Lung (tissue), 12 donors: ENCODE data around the gene SOBP. TPM values are rescaled to one million over a fixed set of nuclear protein-coding genes. Genes with fewer than 3 reads are reported as not detected.

Experiments used
- ATAC-seq: fragments of 200-7000 bp; cut with Tn5 transposase; one replicate; pipeline ENCODE4 v1.9.1; 2020; ENCODE audit warnings: moderate number of reproducible peaks; ENCODE audit not compliant: insufficient read depth, low FRiP score
- DNase-seq, 3 donors: peaks; one replicate each; pipeline ENCODE4 v3.0.0-alpha.2; 2013 to 2017
- H3K27ac ChIP-seq, 2 donors: one replicate each; pipeline ENCODE4 v1.5.1; 2013; ENCODE audit warnings: mild to moderate bottlenecking in 2 of 2, moderate library complexity in 2 of 2, control low read depth in 1 of 2, inconsistent platforms in 1 of 2, low read depth in 1 of 2, low read length in 1 of 2
- H3K27me3 ChIP-seq, 3 donors: one replicate each; pipeline ENCODE4 v1.5.1; 2013; ENCODE audit warnings: low read length in 2 of 3; ENCODE audit not compliant: control insufficient read depth in 3 of 3, insufficient read depth in 3 of 3
- H3K36me3 ChIP-seq, 4 donors: one replicate each; pipeline ENCODE4 v1.5.1; 2013; ENCODE audit warnings: low read length in 4 of 4, mild to moderate bottlenecking in 1 of 4, moderate library complexity in 1 of 4; ENCODE audit not compliant: control insufficient read depth in 4 of 4, insufficient read depth in 4 of 4
- H3K4me1 ChIP-seq, 5 donors: one replicate each; pipeline ENCODE4 v1.5.1; 2013; ENCODE audit warnings: low read length in 5 of 5, mild to moderate bottlenecking in 2 of 5, moderate library complexity in 1 of 5; ENCODE audit not compliant: control insufficient read depth in 5 of 5, insufficient read depth in 5 of 5
- H3K4me3 ChIP-seq: one replicate; pipeline ENCODE4 v1.5.1; 2013; ENCODE audit warnings: mild to moderate bottlenecking, control low read depth, moderate library complexity
- H3K9ac ChIP-seq, 2 donors: one replicate each; pipeline ENCODE4 v1.5.1; 2013; ENCODE audit warnings: low read length in 2 of 2, control low read depth in 1 of 2; ENCODE audit not compliant: insufficient read depth in 1 of 2
- H3K9me3 ChIP-seq, 4 donors: one replicate each; pipeline ENCODE4 v1.5.1; 2013; ENCODE audit warnings: low read length in 3 of 4, mild to moderate bottlenecking in 1 of 4, moderate library complexity in 1 of 4; ENCODE audit not compliant: control insufficient read depth in 4 of 4, insufficient read depth in 3 of 4
- WGBS, 2 donors: extraction: QIAGEN DNeasy Blood & Tissue Kit; methylation state at CpG; one replicate each; pipeline ENCODE4 v1.1.7; 2013; 5-methylcytosine and 5-hydroxymethylcytosine counted together
- polyA plus RNA-seq, 2 donors: library from polyadenylated mRNA; stranded (reverse); fragments of 200-250 nt; gene quantifications; one replicate each; pipeline ENCODE4 v1.2.1, GENCODE V29; 2013
- total RNA-seq, 2 donors: library from RNA; depleted of rRNA in 1 of 2; stranded (reverse); fragments of >200 nt in 1 of 2; gene quantifications; one replicate each; pipeline ENCODE4 v1.2.1, GENCODE V29; 2014 to 2021
- TF ChIP-seq, protein P1 (sequence below): IDR thresholded peaks from 2 replicates; pipeline ENCODE4 v1.5.1; 2012; ENCODE audit warnings: mild to moderate bottlenecking; ENCODE audit errors: control extremely low read depth, extremely low read depth
- donor health status: control.
- donor health status: control.
- donor health status: Bipolar disorder and iron deficiency.
- donor health status: healthy.
- donor health status: DM: yes; HTN: yes; CAD: no.

Gene SOBP
- total and polyA plus RNA-seq, 4 donors: 1.6 to 14.5 (median 5.8) TPM

GRCh38 chr6:107661291-107661690 is 171.4 kb downstream of the SOBP start:
- TF ChIP-seq, protein P1, sequence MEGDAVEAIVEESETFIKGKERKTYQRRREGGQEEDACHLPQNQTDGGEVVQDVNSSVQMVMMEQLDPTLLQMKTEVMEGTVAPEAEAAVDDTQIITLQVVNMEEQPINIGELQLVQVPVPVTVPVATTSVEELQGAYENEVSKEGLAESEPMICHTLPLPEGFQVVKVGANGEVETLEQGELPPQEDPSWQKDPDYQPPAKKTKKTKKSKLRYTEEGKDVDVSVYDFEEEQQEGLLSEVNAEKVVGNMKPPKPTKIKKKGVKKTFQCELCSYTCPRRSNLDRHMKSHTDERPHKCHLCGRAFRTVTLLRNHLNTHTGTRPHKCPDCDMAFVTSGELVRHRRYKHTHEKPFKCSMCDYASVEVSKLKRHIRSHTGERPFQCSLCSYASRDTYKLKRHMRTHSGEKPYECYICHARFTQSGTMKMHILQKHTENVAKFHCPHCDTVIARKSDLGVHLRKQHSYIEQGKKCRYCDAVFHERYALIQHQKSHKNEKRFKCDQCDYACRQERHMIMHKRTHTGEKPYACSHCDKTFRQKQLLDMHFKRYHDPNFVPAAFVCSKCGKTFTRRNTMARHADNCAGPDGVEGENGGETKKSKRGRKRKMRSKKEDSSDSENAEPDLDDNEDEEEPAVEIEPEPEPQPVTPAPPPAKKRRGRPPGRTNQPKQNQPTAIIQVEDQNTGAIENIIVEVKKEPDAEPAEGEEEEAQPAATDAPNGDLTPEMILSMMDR: no peak
- Histone ChIP-seq H3K4me3 (no peak overlapping the region), H3K9ac (no peak overlapping the region), H3K36me3 (no peaks in the 10 kb centered on the region), H3K9me3 (no peaks in the 10 kb centered on the region), H3K4me1 (peaks cover 8 to 53% (median 16%) of the 10 kb centered on the region in 5 donors), H3K27me3 (no peaks in the 10 kb centered on the region), H3K27ac (no peak overlapping the region)
- 95% methylated on average over 7 of the region's 7 CpGs for WGBS, 2 donors
- no peak for DNase-seq
- ATAC-seq: no peak

- Histone ChIP-seq H3K36me3 (no peaks in the 10 kb centered on the region), H3K27ac (no peak overlapping the region), H3K9ac (no peak overlapping the region), H3K4me1 (peaks cover 6 to 46% (median 18%) of the 10 kb centered on the region in 5 donors), H3K4me3 (no peak overlapping the region), H3K9me3 (no peaks in the 10 kb centered on the region), H3K27me3 (no peaks in the 10 kb centered on the region)
- 65 to 77% methylated on average over 4 of the region's 4 CpGs for WGBS, 2 donors
- TF ChIP-seq, protein P1: no peak
- ATAC-seq (no peak), DNase-seq (no peak)
Observed at GRCh38 chr6:107662333-107662732, 172.4 kb downstream of the SOBP start.

GRCh38 chr6:107663308-107663707 is 173.4 kb downstream of the SOBP start:
- Histone ChIP-seq H3K9ac (no peak overlapping the region), H3K4me3 (no peak overlapping the region), H3K9me3 (no peaks in the 10 kb centered on the region), H3K27ac (no peak overlapping the region), H3K27me3 (no peaks in the 10 kb centered on the region), H3K36me3 (no peaks in the 10 kb centered on the region), H3K4me1 (peaks cover 4 to 45% (median 11%) of the 10 kb centered on the region in 5 donors)
- TF ChIP-seq, protein P1: no peak
- 89 to 91% methylated on average over 6 of the region's 6 CpGs for WGBS, 2 donors
- DNase-seq (no peak), ATAC-seq (no peak)

- Histone ChIP-seq H3K4me1 (peaks cover 4 to 39% (median 5%) of the 10 kb centered on the region in 5 donors), H3K9ac (no peak overlapping the region), H3K27ac (no peak overlapping the region), H3K9me3 (no peaks in the 10 kb centered on the region), H3K27me3 (no peaks in the 10 kb centered on the region), H3K4me3 (no peak overlapping the region), H3K36me3 (no peaks in the 10 kb centered on the region)
- WGBS, 2 donors: 61 to 79% methylated on average over 4 of the region's 4 CpGs
- TF ChIP-seq, protein P1: no peak
- ATAC-seq (no peak), DNase-seq (peak in 2 of 3 donors; percentile 46 to 58)
Observed at GRCh38 chr6:107665382-107665781, 175.5 kb downstream of the SOBP start.
